HepG2 (cell line): ENCODE data around the gene IRF1. TPM values are rescaled to one million over a fixed set of nuclear protein-coding genes. Genes with fewer than 3 reads are reported as not detected.

ENCODE experiments used
- CSRNP1 ChIP-seq: sonication (generic); formaldehyde crosslinking; IDR thresholded peaks from 2 replicates; pipeline ENCODE4 v1.8.1; 2023; ENCODE audit warnings: mild to moderate bottlenecking, missing genetic modification reagents
- FOSL1 ChIP-seq: sonication (generic); formaldehyde crosslinking; IDR thresholded peaks from 2 replicates; pipeline ENCODE4 v1.9.0; 2021; ENCODE audit warnings: missing genetic modification reagents, borderline replicate concordance
- FOXO4 ChIP-seq: sonication (generic); formaldehyde crosslinking; conservative IDR thresholded peaks from 2 replicates; pipeline ENCODE4 v1.8.1; 2023; ENCODE audit warnings: missing genetic modification reagents
- KAT8 ChIP-seq: IDR thresholded peaks from 2 replicates; pipeline ENCODE4 v1.6.1; 2016; ENCODE audit warnings: missing genetic modification reagents, missing compliant biosample characterization
- KDM5A ChIP-seq: fragments of 200-600 bp; sonication (generic); IDR thresholded peaks from 2 replicates; pipeline ENCODE4 v1.7.0; 2018; ENCODE audit warnings: antibody characterized with exemption, mild to moderate bottlenecking, low read length, borderline replicate concordance
- KLF16 ChIP-seq, 2 experiments: sonication (generic) in 1 of 2; formaldehyde crosslinking in 1 of 2; IDR thresholded peaks; 2 replicates each; pipeline versions ENCODE4 v1.6.1 to v1.8.0; 2016 to 2023; ENCODE audit warnings: missing genetic modification reagents in 2 of 2, missing compliant biosample characterization in 1 of 2
- SAP130 ChIP-seq: IDR thresholded peaks from 2 replicates; pipeline ENCODE4 v1.6.1; 2016; ENCODE audit warnings: low read depth
- SIN3B ChIP-seq: fragments of 150-350 bp; IDR thresholded peaks from 2 replicates; pipeline ENCODE4 v1.6.1; 2014; ENCODE audit warnings: low read length
- ZBTB20 ChIP-seq: sonication (generic); formaldehyde crosslinking; IDR thresholded peaks from 2 replicates; pipeline ENCODE4 v1.8.1; 2023; ENCODE audit warnings: missing genetic modification reagents, low read depth, mild to moderate bottlenecking, borderline replicate concordance
- ZBTB42 ChIP-seq: sonication (generic); formaldehyde crosslinking; IDR thresholded peaks from 2 replicates; pipeline ENCODE4 v1.5.0; 2020; ENCODE audit warnings: mild to moderate bottlenecking, missing genetic modification reagents
- ZFP37 ChIP-seq: sonication (generic); formaldehyde crosslinking; IDR thresholded peaks from 2 replicates; pipeline ENCODE4 v1.4.0; 2020; ENCODE audit warnings: missing genetic modification reagents, borderline replicate concordance
- ZGPAT ChIP-seq: IDR thresholded peaks from 2 replicates; pipeline ENCODE4 v1.6.1; 2016; ENCODE audit warnings: mild to moderate bottlenecking
- ZNF354B ChIP-seq: sonication (generic); formaldehyde crosslinking; IDR thresholded peaks from 2 replicates; pipeline ENCODE4 v1.8.0; 2022; ENCODE audit warnings: mild to moderate bottlenecking, missing genetic modification reagents
- ZNF460 ChIP-seq: sonication (generic); formaldehyde crosslinking; IDR thresholded peaks from 2 replicates; pipeline ENCODE4 v1.5.1; 2020; ENCODE audit warnings: missing genetic modification reagents, mild to moderate bottlenecking, borderline replicate concordance
- ZNF512 ChIP-seq: sonication (generic); formaldehyde crosslinking; IDR thresholded peaks from 2 replicates; pipeline ENCODE4 v1.4.0; 2020; ENCODE audit warnings: mild to moderate bottlenecking, missing genetic modification reagents
- ZNF609 ChIP-seq: sonication (generic); formaldehyde crosslinking; IDR thresholded peaks from 2 replicates; pipeline ENCODE4 v1.4.0; 2020; ENCODE audit warnings: mild to moderate bottlenecking, missing genetic modification reagents, borderline replicate concordance
- ZNF768 ChIP-seq: sonication (generic); formaldehyde crosslinking; IDR thresholded peaks from 2 replicates; pipeline ENCODE4 v1.4.0; 2020; ENCODE audit warnings: missing genetic modification reagents
- ZNF776 ChIP-seq: sonication (generic); formaldehyde crosslinking; IDR thresholded peaks from 2 replicates; pipeline ENCODE4 v1.4.0; 2020; ENCODE audit warnings: mild to moderate bottlenecking, missing genetic modification reagents
- polyA plus RNA-seq, 8 experiments: library from polyadenylated mRNA; depleted of rRNA in 3 of 8; stranded (reverse) in 7 of 8; unstranded in 1 of 8; fragments of >200 nt; fragmentation: Illumina TruSeq in 4 of 8; extraction: Trizol in 4 of 8; gene quantifications; 2 replicates each; pipeline versions ENCODE4 v1.2.1 to v1.2.3, GENCODE V29; 2011 to 2016; ENCODE audit warnings: low read depth in 4 of 8, missing spikeins in 1 of 8, mixed read lengths in 1 of 8; ENCODE audit not compliant: insufficient read depth in 1 of 8
- total RNA-seq, 5 experiments: library from RNA; depleted of rRNA; stranded (reverse); fragments of >200 nt; fragmentation: Illumina TruSeq; extraction: Trizol; gene quantifications; 2 replicates each; pipeline ENCODE4 v1.2.3, GENCODE V29; 2016; ENCODE audit warnings: low read depth in 1 of 5

Gene IRF1
- total and polyA plus RNA-seq, 2 of the 13 experiments (the other 11 are each of a cell fraction or from before 2014, with no cell fraction given), result 4.1 to 8.8 TPM

- 0 out of 2 replicates have a peak, but pooled peaks have one; percentile 58 for TF ChIP-seq CSRNP1 (CRISPR knock-in tag)
- no peak for TF ChIP-seq SIN3B
- no peak for TF ChIP-seq KAT8
- peak; percentile 52 for TF ChIP-seq SAP130 (CRISPR knock-in tag)
- no peak for TF ChIP-seq ZBTB20
- no peak for TF ChIP-seq ZFP37 (CRISPR knock-in tag)
- TF ChIP-seq ZBTB42 (CRISPR knock-in tag), result no peak
- peak; percentile 20; the same call in 1 of the 2 replicates for TF ChIP-seq ZNF768
- no peak for TF ChIP-seq ZNF512
- TF ChIP-seq ZNF460 (CRISPR knock-in tag), result no peak; the same call in 1 of the 2 replicates
- no peak; the same call in 1 of the 2 replicates for TF ChIP-seq ZGPAT (CRISPR knock-in tag)
- TF ChIP-seq KLF16 (CRISPR knock-in tag; IDR thresholded peaks at IDR 0.05), result no peak
- TF ChIP-seq ZNF776 (CRISPR knock-in tag), result no peak
- no peak for TF ChIP-seq FOXO4 (CRISPR knock-in tag)
- peak; percentile 65; the same call in 1 of the 2 replicates for TF ChIP-seq ZNF609 (CRISPR knock-in tag)
- peak; percentile 43; the same call in 1 of the 2 replicates for TF ChIP-seq KDM5A
- no peak for TF ChIP-seq FOSL1 (CRISPR knock-in tag)
- TF ChIP-seq ZNF354B (CRISPR knock-in tag), result peak; percentile 88; the same call in 1 of the 2 replicates
These were observed 10.5 kb upstream of the IRF1 start (continued) for GRCh38 chr5:132500931-132501628.
